CD4-positive, alpha-beta memory T cell (primary cell): ENCODE data around the gene NPLOC4. TPM values are rescaled to one million over a fixed set of nuclear protein-coding genes. Genes with fewer than 3 reads are reported as not detected.
A peak's percentile ranks its signal among the peaks of the same experiment; 100 is the strongest.

Experiments used
- CTCF ChIA-PET: fragments of 350-600 bp; sonication (Branson Sonifier 250); formaldehyde crosslinking; loops from one replicate; lab custom pipeline; 2021; ENCODE audit warnings: inconsistent platforms; ENCODE audit not compliant: partially characterized antibody; lab: Charles Lee
- POLR2A ChIA-PET: fragments of 350-600 bp; sonication (Branson Sonifier 250); formaldehyde crosslinking; loops from one replicate; lab custom pipeline; 2021; ENCODE audit not compliant: partially characterized antibody; lab: Charles Lee
- DNase-seq, 5 donors: peaks; one replicate each; pipeline versions ENCODE4 v3.0.0 to v3.0.0-alpha.2; 2020 to 2022; ENCODE audit warnings: mixed read lengths in 1 of 5
- H3K27ac ChIP-seq: one replicate; pipeline ENCODE4 v1.7.0; 2013; ENCODE audit warnings: low read depth, low read length
- H3K27me3 ChIP-seq: 2 replicates; pipeline ENCODE4 v1.7.0; 2013; ENCODE audit warnings: mild to moderate bottlenecking, low read length, moderate library complexity; ENCODE audit not compliant: insufficient read depth
- H3K36me3 ChIP-seq: 2 replicates; pipeline ENCODE4 v1.7.0; 2013; ENCODE audit warnings: mild to moderate bottlenecking, low read length, moderate library complexity; ENCODE audit not compliant: insufficient read depth
- H3K4me1 ChIP-seq: 2 replicates; pipeline ENCODE4 v1.7.0; 2013; ENCODE audit warnings: mild to moderate bottlenecking, low read length, moderate library complexity; ENCODE audit not compliant: insufficient read depth
- H3K4me3 ChIP-seq, 2 donors: one replicate each; pipeline ENCODE4 v1.7.0; 2013; ENCODE audit warnings: low read length in 2 of 2, mild to moderate bottlenecking in 1 of 2
- H3K9me3 ChIP-seq, 2 donors: one replicate each; pipeline ENCODE4 v1.7.0; 2013; ENCODE audit warnings: low read length in 2 of 2, control low read depth in 1 of 2; ENCODE audit not compliant: control insufficient read depth in 1 of 2
- H3K27ac Mint-ChIP-seq, 7 donors: one replicate each; pipeline ENCODE4 v1.8.0; 2020 to 2021; ENCODE audit warnings: mixed read lengths in 7 of 7, mild to moderate bottlenecking in 6 of 7, inconsistent platforms in 3 of 7, moderate library complexity in 3 of 7
- H3K27me3 Mint-ChIP-seq, 2 donors: one replicate each; pipeline ENCODE4 v1.8.0; 2020 to 2021; ENCODE audit warnings: mixed read lengths in 2 of 2
- H3K36me3 Mint-ChIP-seq, 2 donors: one replicate each; pipeline ENCODE4 v1.8.0; 2020 to 2021; ENCODE audit warnings: mixed read lengths in 2 of 2, inconsistent platforms in 1 of 2, mild to moderate bottlenecking in 1 of 2
- H3K4me1 Mint-ChIP-seq, 4 donors: one replicate each; pipeline ENCODE4 v1.8.0; 2020 to 2021; ENCODE audit warnings: mixed read lengths in 4 of 4, mild to moderate bottlenecking in 1 of 4
- H3K4me3 Mint-ChIP-seq, 8 donors: one replicate each; pipeline ENCODE4 v1.8.0; 2020 to 2021; ENCODE audit warnings: mixed read lengths in 8 of 8, mild to moderate bottlenecking in 7 of 8, moderate library complexity in 6 of 8, inconsistent platforms in 3 of 8
- H3K9me3 Mint-ChIP-seq, 8 donors: one replicate each; pipeline ENCODE4 v1.8.0; 2020 to 2021; ENCODE audit warnings: mixed read lengths in 8 of 8, mild to moderate bottlenecking in 5 of 8, inconsistent platforms in 3 of 8, moderate library complexity in 1 of 8
- intact Hi-C: fragments of 100-400 bp; cut with micrococcal nuclease; formaldehyde crosslinking; loops from one replicate; pipeline ENCODE4 v1.15.1; 2023
- polyA plus RNA-seq, 2 donors: library from polyadenylated mRNA; unstranded; fragments of 300-500 nt; fragmentation: Illumina TruSeq; gene quantifications; one replicate each; pipeline ENCODE4 v1.2.3, GENCODE V29; 2021
- total RNA-seq, 2 experiments: library from RNA; stranded (reverse); gene quantifications; one replicate each; pipeline ENCODE4 v1.2.3, GENCODE V29; 2021

Gene NPLOC4
- total and polyA plus RNA-seq, 4 experiments from 2014 or later, result 61.1 to 105 (median 80.8) TPM

DNA sequence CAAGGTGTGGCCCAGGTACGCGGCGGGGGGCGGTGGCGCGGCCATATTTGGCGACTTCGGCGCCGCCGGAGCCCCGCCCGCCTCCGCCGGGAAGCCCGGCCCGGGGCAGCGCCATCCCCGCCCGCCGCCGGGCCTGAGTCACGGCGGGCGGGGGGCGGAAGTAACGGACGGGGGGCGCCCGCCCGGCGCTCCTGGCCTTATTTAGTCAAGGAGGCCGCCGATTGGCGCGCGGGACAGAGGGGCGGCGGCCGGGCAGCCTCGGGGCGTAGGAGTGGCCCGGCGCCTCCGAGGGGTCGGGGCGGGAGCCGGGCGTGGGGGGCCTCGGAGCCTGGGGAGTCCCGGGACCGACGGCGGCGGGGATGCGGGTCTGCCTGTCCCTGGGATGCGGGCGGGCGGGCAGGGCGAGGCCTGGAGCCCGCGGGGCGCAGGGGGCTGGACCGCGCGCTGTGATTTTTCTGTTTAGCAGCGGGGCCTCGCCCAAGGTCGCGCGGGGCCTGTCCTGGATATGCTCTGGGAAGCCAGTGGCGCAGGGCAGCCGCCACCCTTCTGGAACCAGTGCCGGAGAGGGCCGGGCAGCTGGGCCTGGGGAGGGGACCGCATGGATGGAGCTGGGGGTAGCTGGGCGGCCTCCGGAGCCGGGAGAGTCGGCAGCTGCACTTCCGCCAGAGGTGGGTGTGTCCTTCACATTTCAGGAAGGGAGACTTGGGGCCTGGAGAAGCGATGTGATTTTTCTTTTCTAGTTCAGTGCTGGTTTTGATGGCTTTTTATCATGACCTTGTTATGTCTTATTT, 122.0 kb downstream of the NPLOC4 start:
- peak overlapping the region; percentile 36 to 77 for H3K4me3 ChIP-seq
- intact Hi-C loops, result loop anchor here (1.0 to 5.0 kb wide), 2 partner anchors 37 to 167 kb away; partner anchors contain the start of genes ARL16, FAAP100 and HGS
- no peaks in the 10 kb centered on the region for H3K9me3 ChIP-seq
- no peaks in the 10 kb centered on the region for H3K27me3 ChIP-seq
- peaks cover 22% of the 10 kb centered on the region for H3K36me3 ChIP-seq
- peak overlapping the region; percentile 78 for H3K27ac ChIP-seq
- Mint-ChIP-seq H3K36me3 (peaks cover 23% of the 10 kb centered on the region in 2 donors), H3K4me1 (peaks cover 10 to 53% (median 33%) of the 10 kb centered on the region in 4 donors), H3K4me3 (peak overlapping the region; percentile 82 to 94 (median 90)), H3K27ac (peak overlapping the region; percentile 92 to 96 (median 95)), H3K9me3 (peaks cover 0 to 21% (median 0%) of the 10 kb centered on the region in 8 donors), H3K27me3 (no peaks in the 10 kb centered on the region)
- peaks cover 42% of the 10 kb centered on the region for H3K4me1 ChIP-seq
- peak; percentile 54 to 74 (median 58) for DNase-seq
- CTCF ChIA-PET, result interaction anchor here (0.9 to 1.2 kb wide), 2 partner anchors 10 to 87 kb away, joined by 3 read pairs; no protein-coding TSS in a partner anchor
- POLR2A ChIA-PET, result interaction anchor here (0.6 to 9.8 kb wide), 10 partner anchors 9 to 356 kb away, joined by 3 to 138 read pairs (median 5); partner anchors contain the start of genes ARHGDIA, FAAP100, NDUFAF8 and SLC38A10

DNA sequence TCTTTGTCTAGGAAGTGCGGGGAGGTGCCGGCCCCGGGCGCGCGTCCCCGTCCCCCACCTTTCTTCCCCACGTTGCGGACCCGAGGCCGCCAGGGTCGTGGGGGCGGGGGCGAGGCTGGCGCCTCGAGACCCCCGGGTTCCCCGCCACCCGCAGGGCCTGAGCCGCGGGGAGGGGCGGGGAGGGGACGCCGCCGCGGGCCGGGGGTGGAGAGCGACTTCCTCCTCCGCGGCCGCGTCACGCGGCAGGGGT, 122.5 kb downstream of the NPLOC4 start:
- POLR2A ChIA-PET, result interaction anchor here (0.6 to 9.8 kb wide), 11 partner anchors 8 to 358 kb away, joined by 3 to 138 read pairs (median 5); partner anchors contain the start of genes ARHGDIA, ARL16, FAAP100 and HGS
- Histone ChIP-seq H3K4me3 (peak overlapping the region in 1 of 2 donors; percentile 77), H3K36me3 (peaks cover 27% of the 10 kb centered on the region), H3K27me3 (no peaks in the 10 kb centered on the region), H3K9me3 (no peaks in the 10 kb centered on the region), H3K4me1 (peaks cover 42% of the 10 kb centered on the region), H3K27ac (peak overlapping the region; percentile 78)
- CTCF ChIA-PET, result interaction anchor here (1.2 kb wide), 1 partner anchor 38 kb away, joined by 3 read pairs; the partner anchor contains the start of gene FAAP100
- intact Hi-C loops, result loop anchor here (1.0 to 5.0 kb wide), 2 partner anchors 38 to 168 kb away; partner anchors contain the start of genes ARL16, FAAP100 and HGS
- Mint-ChIP-seq H3K27ac (peak overlapping the region in 6 of 7 donors; percentile 68 to 95 (median 78)), H3K36me3 (peaks cover 28% of the 10 kb centered on the region in 2 donors), H3K9me3 (peaks cover 0 to 25% (median 0%) of the 10 kb centered on the region in 8 donors), H3K4me3 (peak overlapping the region; percentile 57 to 90 (median 83)), H3K27me3 (no peaks in the 10 kb centered on the region), H3K4me1 (peaks cover 15 to 58% (median 38%) of the 10 kb centered on the region in 4 donors)
- no peak for DNase-seq

DNA sequence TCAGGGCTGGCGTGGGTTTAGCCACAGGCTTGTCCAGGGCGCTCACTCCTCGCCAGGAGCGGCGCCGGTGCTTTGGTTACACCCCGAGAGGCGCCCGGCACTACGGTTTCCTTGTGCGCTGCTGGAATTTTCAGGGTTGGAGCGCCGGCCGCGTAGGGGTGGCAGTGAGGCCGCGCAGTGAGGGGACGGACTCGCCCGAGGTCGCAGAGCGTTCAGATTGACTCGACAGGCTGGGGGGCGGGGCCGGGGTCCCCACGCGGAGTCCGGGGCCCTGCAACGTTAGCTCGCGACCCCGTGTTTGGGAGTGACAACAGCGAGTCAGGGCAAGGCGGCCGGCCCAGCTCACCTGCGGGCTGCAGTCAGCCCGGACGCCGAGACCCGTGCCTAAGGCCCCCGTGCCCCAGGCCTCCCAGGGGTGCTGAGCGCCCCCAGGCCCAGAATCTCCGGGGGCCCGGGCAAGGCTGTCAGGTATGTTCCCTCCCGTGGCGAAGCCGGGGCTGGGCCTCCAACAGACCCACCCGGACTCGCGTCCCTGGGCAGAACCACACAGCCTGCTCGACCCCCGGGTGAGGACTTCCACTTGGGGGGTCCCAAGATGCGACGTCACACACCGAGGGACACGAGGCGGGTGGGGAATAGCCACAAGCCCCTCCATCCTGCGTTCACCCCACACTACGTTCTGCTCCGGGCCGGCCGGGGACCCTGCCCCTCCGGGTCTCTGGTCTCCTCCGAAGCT, 123.0 kb downstream of the NPLOC4 start:
- Mint-ChIP-seq H3K4me1 (peaks cover 20 to 63% (median 43%) of the 10 kb centered on the region in 4 donors), H3K36me3 (peaks cover 33% of the 10 kb centered on the region in 2 donors), H3K4me3 (peak overlapping the region; percentile 84 to 93 (median 89)), H3K27ac (peak overlapping the region; percentile 75 to 95 (median 90)), H3K9me3 (peaks cover 0 to 25% (median 0%) of the 10 kb centered on the region in 8 donors), H3K27me3 (no peaks in the 10 kb centered on the region)
- peaks cover 46% of the 10 kb centered on the region for H3K4me1 ChIP-seq
- ChIA-PET CTCF (interaction anchor here (1.2 to 1.3 kb wide), 2 partner anchors 29 to 38 kb away, joined by 3 to 5 read pairs; partner anchors contain the start of gene FAAP100), POLR2A (interaction anchor here (0.6 to 9.8 kb wide), 19 partner anchors 8 to 1059 kb away, joined by 3 to 138 read pairs (median 5); partner anchors contain the start of genes ARHGDIA, ARL16, FAAP100 and HGS)
- DNase-seq, result peak in 4 of 5 donors; percentile 25 to 47 (median 41)
- H3K27me3 ChIP-seq, result no peaks in the 10 kb centered on the region
- intact Hi-C loops, result loop anchor here (1.0 to 5.0 kb wide), 3 partner anchors 25 to 168 kb away; partner anchors contain the start of genes ARL16, FAAP100 and HGS
- peak overlapping the region; percentile 78 for H3K27ac ChIP-seq
- H3K4me3 ChIP-seq, result peak overlapping the region; percentile 65 to 77
- H3K9me3 ChIP-seq, result no peaks in the 10 kb centered on the region
- H3K36me3 ChIP-seq, result peaks cover 31% of the 10 kb centered on the region

DNA sequence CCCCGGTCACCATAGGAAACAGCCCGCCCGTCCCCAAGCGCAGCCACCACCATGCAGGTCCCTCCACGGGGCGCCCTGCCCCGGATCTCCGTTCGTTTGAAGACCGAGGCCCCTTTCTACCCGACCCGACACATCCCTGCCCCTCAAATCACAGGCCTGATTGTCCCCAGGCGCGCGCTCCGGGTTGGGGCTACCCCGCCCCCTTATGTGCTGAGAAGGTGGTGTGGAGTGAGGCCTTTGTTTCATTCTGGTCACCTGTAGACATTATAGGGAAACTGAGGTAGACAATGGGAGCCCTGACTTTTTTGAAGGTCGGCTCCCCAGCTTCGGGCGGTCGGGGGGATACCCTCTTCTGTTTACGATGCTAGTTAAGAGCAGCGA, 123.5 kb downstream of the NPLOC4 start:
- DNase-seq, result peak; percentile 55 to 77 (median 60)

DNA sequence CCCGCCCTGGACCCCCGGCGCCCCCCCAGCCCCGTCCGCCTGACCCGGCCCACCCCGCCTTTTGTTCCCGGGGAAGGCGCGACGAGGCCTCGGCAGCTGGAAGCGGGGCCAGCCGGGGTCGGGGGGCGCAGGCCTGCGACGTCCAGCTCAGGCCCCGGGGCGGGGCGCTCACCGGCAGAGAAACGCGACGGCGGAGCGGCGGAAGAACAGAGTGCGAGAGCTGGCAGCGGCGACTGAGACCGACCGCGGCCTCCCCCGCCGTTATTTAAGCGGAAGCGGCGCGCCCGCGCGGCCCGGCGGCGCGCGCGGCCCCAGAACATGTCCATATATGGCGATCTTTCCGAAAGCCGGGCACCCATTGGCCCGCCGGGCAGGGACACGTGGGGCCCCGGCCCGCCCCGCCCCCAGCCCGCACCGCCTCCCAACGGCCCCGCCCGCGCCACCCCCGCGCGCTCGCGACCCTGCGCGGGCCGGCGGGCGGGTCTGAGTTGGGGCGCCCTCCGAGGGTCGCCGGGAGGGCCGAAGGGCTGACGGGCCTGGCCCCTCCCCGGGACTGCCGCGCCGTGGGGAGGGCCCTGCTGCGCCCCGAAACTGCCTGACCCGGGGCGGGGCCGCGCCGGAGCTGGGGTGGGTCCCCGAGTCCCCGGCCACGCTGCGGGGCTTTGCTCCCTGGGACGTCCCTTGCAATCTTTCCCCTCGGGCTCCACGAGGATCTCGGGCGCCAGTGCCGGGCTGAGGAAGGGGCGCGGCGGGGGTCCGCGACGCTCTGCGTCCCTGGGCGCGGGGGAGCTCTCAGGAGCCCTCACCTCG, 124.1 kb downstream of the NPLOC4 start, which contains the start of gene ACTG1:
ACTG1 (minus strand) TSS at position 238 of the 810 bp plus-strand sequence. CDS start 445 bp downstream, outside the sequence.
- Mint-ChIP-seq H3K9me3 (peaks cover 0 to 25% (median 0%) of the 10 kb centered on the region in 8 donors), H3K4me3 (peak within 1 kb of the TSS; percentile 92 to 100 (median 98)), H3K36me3 (peaks cover 36 to 40% of the 10 kb centered on the region in 2 donors), H3K27me3 (no peaks in the 10 kb centered on the region), H3K4me1 (peaks cover 20 to 68% (median 43%) of the 10 kb centered on the region in 4 donors), H3K27ac (peak within 1 kb of the TSS; percentile 94 to 98 (median 95))
- H3K4me3 ChIP-seq, result peak within 1 kb of the TSS; percentile 95 to 97
- POLR2A ChIA-PET, result interaction anchor here (0.6 to 9.8 kb wide), 29 partner anchors 8 to 1058 kb away, joined by 3 to 138 read pairs (median 4); partner anchors contain the start of genes ARL16, CENPX, CEP131 and FAAP100
- CTCF ChIA-PET, result interaction anchor here (0.8 to 1.3 kb wide), 3 partner anchors 28 to 40 kb away, joined by 3 to 5 read pairs (median 3); partner anchors contain the start of gene FAAP100
- no peaks in the 10 kb centered on the region for H3K9me3 ChIP-seq
- DNase-seq, result peak; percentile 90 to 93 (median 91)
- H3K36me3 ChIP-seq, result peaks cover 31% of the 10 kb centered on the region
- H3K27ac ChIP-seq, result peak within 1 kb of the TSS; percentile 78
- no peaks in the 10 kb centered on the region for H3K27me3 ChIP-seq
- intact Hi-C loops, result loop anchor here (1.0 to 5.0 kb wide), 3 partner anchors 24 to 273 kb away; partner anchors contain the start of genes ARL16, HGS, NDUFAF8 and TEPSIN
- H3K4me1 ChIP-seq, result peaks cover 42% of the 10 kb centered on the region

More for the DNA sequence above, 123.5 kb downstream of the NPLOC4 start:
- peaks cover 36 to 38% of the 10 kb centered on the region in 2 donors for H3K36me3 Mint-ChIP-seq
- Histone ChIP-seq H3K27me3 (no peaks in the 10 kb centered on the region), H3K4me1 (peaks cover 46% of the 10 kb centered on the region), H3K4me3 (peak overlapping the region; percentile 65 to 77), H3K36me3 (peaks cover 31% of the 10 kb centered on the region), H3K9me3 (no peaks in the 10 kb centered on the region), H3K27ac (peak overlapping the region; percentile 78)
- peaks cover 0 to 25% (median 0%) of the 10 kb centered on the region in 8 donors for H3K9me3 Mint-ChIP-seq
- peak overlapping the region; percentile 84 to 93 (median 89) for H3K4me3 Mint-ChIP-seq
- intact Hi-C loops, result loop anchor here (2.0 to 5.0 kb wide), 2 partner anchors 25 to 169 kb away; partner anchors contain the start of genes ARL16 and HGS
- no peaks in the 10 kb centered on the region for H3K27me3 Mint-ChIP-seq
- peaks cover 22 to 68% (median 46%) of the 10 kb centered on the region in 4 donors for H3K4me1 Mint-ChIP-seq
- ChIA-PET CTCF (interaction anchor here (1.2 to 1.3 kb wide), 2 partner anchors 29 to 39 kb away, joined by 3 to 5 read pairs; partner anchors contain the start of gene FAAP100), POLR2A (interaction anchor here (0.6 to 9.8 kb wide), 21 partner anchors 9 to 1059 kb away, joined by 3 to 138 read pairs (median 4); partner anchors contain the start of genes ARL16, CENPX, CEP131 and FAAP100)
- H3K27ac Mint-ChIP-seq, result peak overlapping the region; percentile 70 to 95 (median 90)
